ENCODE results near the gene KAT2A. TPM values are rescaled to one million over a fixed set of nuclear protein-coding genes. Genes with fewer than 3 reads are reported as not detected.

Gene KAT2A
- total RNA-seq, 1 donor from 2014 or later = 45.3 TPM

GRCh38 chr17:42163696-42164407 lies 42.7 kb upstream of the KAT2A start:
- no peak for DNase-seq
- ATAC-seq = no peak
- intact Hi-C loops (cut with DNase I) = no loop called here

GRCh38 chr17:42163113-42163512 lies 41.9 kb upstream of the KAT2A start:
- no peaks in the 10 kb centered on the region for H3K27me3 ChIP-seq
- intact Hi-C loops (cut with DNase I) = no loop called here
- H3K4me1 ChIP-seq = no peaks in the 10 kb centered on the region
- H3K9me3 ChIP-seq = no peaks in the 10 kb centered on the region
- DNase-seq = no peak
- peak; percentile 33 for ATAC-seq
- H3K27ac ChIP-seq = no peak overlapping the region
- peak; percentile 41 for TF ChIP-seq CTCF (IDR thresholded peaks at IDR 0.05)
- no peak overlapping the region for H3K4me3 ChIP-seq
- no peaks in the 10 kb centered on the region for H3K36me3 ChIP-seq

More at GRCh38 chr17:42163696-42164407, 42.7 kb upstream of the KAT2A start:
- Histone ChIP-seq H3K4me1 (no peaks in the 10 kb centered on the region), H3K27me3 (no peaks in the 10 kb centered on the region), H3K27ac (no peak overlapping the region), H3K4me3 (no peak overlapping the region), H3K9me3 (no peaks in the 10 kb centered on the region), H3K36me3 (no peaks in the 10 kb centered on the region)
- TF ChIP-seq CTCF (IDR thresholded peaks at IDR 0.05) = no peak

GRCh38 chr17:42160531-42160910 lies 39.4 kb upstream of the KAT2A start:
- H3K9me3 ChIP-seq = no peaks in the 10 kb centered on the region
- no peak for ATAC-seq
- H3K4me1 ChIP-seq = peaks cover 2% of the 10 kb centered on the region
- H3K27ac ChIP-seq = no peak overlapping the region
- intact Hi-C loops (cut with DNase I) = no loop called here
- no peak for DNase-seq
- no peak for TF ChIP-seq CTCF (IDR thresholded peaks at IDR 0.05)
- no peaks in the 10 kb centered on the region for H3K27me3 ChIP-seq
- no peaks in the 10 kb centered on the region for H3K36me3 ChIP-seq
- H3K4me3 ChIP-seq = no peak overlapping the region

DNA sequence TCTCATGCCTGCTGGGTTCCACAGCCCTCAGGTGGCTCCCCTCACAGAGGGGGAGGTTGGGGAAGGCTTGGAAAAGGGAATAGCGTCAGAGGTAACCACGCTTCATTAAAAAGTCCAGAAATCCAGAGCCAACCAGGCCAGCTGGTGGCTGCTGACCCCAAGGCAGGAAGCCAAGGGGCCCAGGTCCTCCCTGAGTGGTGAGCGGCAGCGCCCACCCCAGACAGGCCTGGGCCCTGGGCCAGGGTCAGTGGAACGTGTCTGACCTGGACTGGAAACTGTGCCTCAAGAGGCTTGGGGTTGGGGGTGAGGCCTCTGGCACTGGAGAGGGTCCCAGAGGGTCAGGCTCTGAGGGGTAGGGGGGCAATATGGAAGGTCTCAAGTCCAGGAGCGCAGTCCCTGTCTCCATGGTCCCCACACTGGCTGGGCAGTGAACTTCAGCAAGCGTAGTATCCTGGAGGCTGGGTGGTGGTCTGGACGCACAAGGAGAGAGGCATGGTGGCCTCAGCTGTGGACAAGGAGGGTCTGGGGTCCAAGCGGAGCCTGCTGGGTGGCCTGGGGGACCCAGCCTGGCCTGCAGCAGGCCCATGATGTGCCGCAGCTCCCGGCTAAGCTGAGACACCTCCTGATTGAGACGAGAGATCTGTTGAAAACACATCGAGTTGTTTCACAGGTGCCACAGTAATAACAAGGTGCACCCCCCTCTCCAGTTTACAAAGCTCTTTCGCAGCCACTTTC lies 38.8 kb upstream of the KAT2A start:
- intact Hi-C loops (cut with DNase I) = no loop called here
- no peak for TF ChIP-seq CTCF (IDR thresholded peaks at IDR 0.05)
- no peaks in the 10 kb centered on the region for H3K36me3 ChIP-seq
- no peak overlapping the region for H3K4me3 ChIP-seq
- peaks cover 4% of the 10 kb centered on the region for H3K4me1 ChIP-seq
- no peak overlapping the region for H3K27ac ChIP-seq
- H3K9me3 ChIP-seq = no peaks in the 10 kb centered on the region
- H3K27me3 ChIP-seq = no peaks in the 10 kb centered on the region
- ATAC-seq (no peak), DNase-seq (no peak)

DNA sequence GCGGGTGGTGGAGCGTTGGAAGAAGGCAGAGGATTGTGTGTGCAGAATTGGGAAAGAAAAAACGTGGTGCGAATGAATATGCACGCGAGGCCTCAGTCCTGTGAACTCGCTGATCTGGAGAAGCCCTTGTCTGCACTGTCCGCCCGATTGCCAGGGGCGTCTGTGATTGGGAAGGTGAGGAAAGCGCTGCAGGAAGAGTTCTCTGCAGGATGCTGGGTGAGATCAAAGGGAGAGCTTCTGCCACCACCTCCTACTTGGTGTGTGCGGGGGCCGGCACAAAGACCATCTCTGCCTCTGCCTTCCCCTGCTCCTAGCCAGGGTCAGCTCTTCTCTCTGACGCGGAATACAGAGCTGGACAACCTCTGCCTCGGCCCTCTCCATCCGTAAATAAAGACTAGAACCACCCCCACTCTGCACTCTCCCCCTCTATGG lies 34.5 kb upstream of the KAT2A start:
- H3K27me3 ChIP-seq = no peaks in the 10 kb centered on the region
- intact Hi-C loops (cut with DNase I) = no loop called here
- ATAC-seq = no peak

More for the DNA sequence above, 34.5 kb upstream of the KAT2A start:
- TF ChIP-seq CTCF (IDR thresholded peaks at IDR 0.05) = no peak
- DNase-seq = no peak
- no peaks in the 10 kb centered on the region for H3K9me3 ChIP-seq
- peak overlapping the region; percentile 80 for H3K27ac ChIP-seq
- H3K36me3 ChIP-seq = peaks cover 12% of the 10 kb centered on the region
- peak overlapping the region; percentile 71 for H3K4me3 ChIP-seq
- peaks cover 18% of the 10 kb centered on the region for H3K4me1 ChIP-seq
